ENCODE data around the gene ANKRD11.

ANKRD11 gene

GRCh38 chr16:89285381-89285780, 205.0 kb downstream of the ANKRD11 start:
- Histone ChIP-seq H3K27me3 (ENCODE audit: control insufficient read depth in 1 of 2, insufficient read depth in 2 of 2, low read length in 2 of 2) (no peaks in the 10 kb centered on the region), H3K4me3 (ENCODE audit: low read length in 2 of 2) (no peak overlapping the region), H3K9me3 (ENCODE audit: control insufficient read depth in 2 of 2, low read length in 2 of 2) (no peaks in the 10 kb centered on the region), H3K36me3 (ENCODE audit: control insufficient read depth in 2 of 2, insufficient read depth in 2 of 2, low read length in 2 of 2) (peaks cover 36 to 48% of the 10 kb centered on the region in 2 donors), H3K4me1 (ENCODE audit: control insufficient read depth, insufficient read depth, low read length) (no peaks in the 10 kb centered on the region), H3K27ac (ENCODE audit: low read length) (no peak overlapping the region), H3K9ac (ENCODE audit: low read length in 2 of 2) (no peak overlapping the region)

- H3K9me3 ChIP-seq (ENCODE audit: control insufficient read depth in 2 of 2, low read length in 2 of 2) = no peaks in the 10 kb centered on the region
- peaks cover 31 to 46% of the 10 kb centered on the region in 2 donors for H3K36me3 ChIP-seq (ENCODE audit: control insufficient read depth in 2 of 2, insufficient read depth in 2 of 2, low read length in 2 of 2)
- H3K27ac ChIP-seq (ENCODE audit: low read length) = no peak overlapping the region
- no peak overlapping the region for H3K9ac ChIP-seq (ENCODE audit: low read length in 2 of 2)
- no peak overlapping the region for H3K4me3 ChIP-seq (ENCODE audit: low read length in 2 of 2)
- H3K4me1 ChIP-seq (ENCODE audit: control insufficient read depth, insufficient read depth, low read length) = no peaks in the 10 kb centered on the region
- no peaks in the 10 kb centered on the region for H3K27me3 ChIP-seq (ENCODE audit: control insufficient read depth in 1 of 2, insufficient read depth in 2 of 2, low read length in 2 of 2)
These were observed 206.9 kb downstream of the ANKRD11 start for GRCh38 chr16:89283449-89283848.

GRCh38 chr16:89282523-89282922, 207.8 kb downstream of the ANKRD11 start:
- Histone ChIP-seq H3K27me3 (ENCODE audit: control insufficient read depth in 1 of 2, insufficient read depth in 2 of 2, low read length in 2 of 2) (no peaks in the 10 kb centered on the region), H3K4me1 (ENCODE audit: control insufficient read depth, insufficient read depth, low read length) (no peaks in the 10 kb centered on the region), H3K27ac (ENCODE audit: low read length) (no peak overlapping the region), H3K9me3 (ENCODE audit: control insufficient read depth in 2 of 2, low read length in 2 of 2) (no peaks in the 10 kb centered on the region), H3K9ac (ENCODE audit: low read length in 2 of 2) (no peak overlapping the region), H3K4me3 (ENCODE audit: low read length in 2 of 2) (no peak overlapping the region), H3K36me3 (ENCODE audit: control insufficient read depth in 2 of 2, insufficient read depth in 2 of 2, low read length in 2 of 2) (peaks cover 22 to 37% of the 10 kb centered on the region in 2 donors)

GRCh38 chr16:89281829-89282228, 208.5 kb downstream of the ANKRD11 start:
- Histone ChIP-seq H3K27me3 (ENCODE audit: control insufficient read depth in 1 of 2, insufficient read depth in 2 of 2, low read length in 2 of 2) (no peaks in the 10 kb centered on the region), H3K36me3 (ENCODE audit: control insufficient read depth in 2 of 2, insufficient read depth in 2 of 2, low read length in 2 of 2) (peaks cover 25 to 30% of the 10 kb centered on the region in 2 donors), H3K9me3 (ENCODE audit: control insufficient read depth in 2 of 2, low read length in 2 of 2) (no peaks in the 10 kb centered on the region), H3K27ac (ENCODE audit: low read length) (no peak overlapping the region), H3K4me1 (ENCODE audit: control insufficient read depth, insufficient read depth, low read length) (no peaks in the 10 kb centered on the region), H3K9ac (ENCODE audit: low read length in 2 of 2) (no peak overlapping the region), H3K4me3 (ENCODE audit: low read length in 2 of 2) (no peak overlapping the region)

- H3K9me3 ChIP-seq (ENCODE audit: control insufficient read depth in 2 of 2, low read length in 2 of 2) = no peaks in the 10 kb centered on the region
- H3K36me3 ChIP-seq (ENCODE audit: control insufficient read depth in 2 of 2, insufficient read depth in 2 of 2, low read length in 2 of 2) = peaks cover 23 to 29% of the 10 kb centered on the region in 2 donors
- H3K27me3 ChIP-seq (ENCODE audit: control insufficient read depth in 1 of 2, insufficient read depth in 2 of 2, low read length in 2 of 2) = no peaks in the 10 kb centered on the region
- no peaks in the 10 kb centered on the region for H3K4me1 ChIP-seq (ENCODE audit: control insufficient read depth, insufficient read depth, low read length)
- H3K9ac ChIP-seq (ENCODE audit: low read length in 2 of 2) = no peak overlapping the region
- H3K4me3 ChIP-seq (ENCODE audit: low read length in 2 of 2) = no peak overlapping the region
- no peak overlapping the region for H3K27ac ChIP-seq (ENCODE audit: low read length)
These were observed 209.2 kb downstream of the ANKRD11 start for GRCh38 chr16:89281189-89281577.

- peaks cover 19 to 29% of the 10 kb centered on the region in 2 donors for H3K36me3 ChIP-seq (ENCODE audit: control insufficient read depth in 2 of 2, insufficient read depth in 2 of 2, low read length in 2 of 2)
- H3K27ac ChIP-seq (ENCODE audit: low read length) = no peak overlapping the region
- no peak overlapping the region for H3K4me3 ChIP-seq (ENCODE audit: low read length in 2 of 2)
- no peak overlapping the region for H3K9ac ChIP-seq (ENCODE audit: low read length in 2 of 2)
- H3K4me1 ChIP-seq (ENCODE audit: control insufficient read depth, insufficient read depth, low read length) = no peaks in the 10 kb centered on the region
- no peaks in the 10 kb centered on the region for H3K9me3 ChIP-seq (ENCODE audit: control insufficient read depth in 2 of 2, low read length in 2 of 2)
- H3K27me3 ChIP-seq (ENCODE audit: control insufficient read depth in 1 of 2, insufficient read depth in 2 of 2, low read length in 2 of 2) = no peaks in the 10 kb centered on the region
These were observed 209.7 kb downstream of the ANKRD11 start for GRCh38 chr16:89280546-89281188.

- H3K9ac ChIP-seq (ENCODE audit: low read length in 2 of 2) = no peak overlapping the region
- no peaks in the 10 kb centered on the region for H3K9me3 ChIP-seq (ENCODE audit: control insufficient read depth in 2 of 2, low read length in 2 of 2)
- H3K27ac ChIP-seq (ENCODE audit: low read length) = no peak overlapping the region
- no peak overlapping the region for H3K4me3 ChIP-seq (ENCODE audit: low read length in 2 of 2)
- H3K36me3 ChIP-seq (ENCODE audit: control insufficient read depth in 2 of 2, insufficient read depth in 2 of 2, low read length in 2 of 2) = peaks cover 11 to 27% of the 10 kb centered on the region in 2 donors
- no peaks in the 10 kb centered on the region for H3K27me3 ChIP-seq (ENCODE audit: control insufficient read depth in 1 of 2, insufficient read depth in 2 of 2, low read length in 2 of 2)
- no peaks in the 10 kb centered on the region for H3K4me1 ChIP-seq (ENCODE audit: control insufficient read depth, insufficient read depth, low read length)
These were observed 210.5 kb downstream of the ANKRD11 start for GRCh38 chr16:89279666-89280481.

- Histone ChIP-seq H3K4me3 (ENCODE audit: low read length in 2 of 2) (no peak overlapping the region), H3K9ac (ENCODE audit: low read length in 2 of 2) (no peak overlapping the region), H3K4me1 (ENCODE audit: control insufficient read depth, insufficient read depth, low read length) (no peaks in the 10 kb centered on the region), H3K9me3 (ENCODE audit: control insufficient read depth in 2 of 2, low read length in 2 of 2) (no peaks in the 10 kb centered on the region), H3K27ac (ENCODE audit: low read length) (no peak overlapping the region), H3K27me3 (ENCODE audit: control insufficient read depth in 1 of 2, insufficient read depth in 2 of 2, low read length in 2 of 2) (no peaks in the 10 kb centered on the region), H3K36me3 (ENCODE audit: control insufficient read depth in 2 of 2, insufficient read depth in 2 of 2, low read length in 2 of 2) (peaks cover 12 to 32% of the 10 kb centered on the region in 2 donors)
These were observed 211.7 kb downstream of the ANKRD11 start for GRCh38 chr16:89278441-89279240.

GRCh38 chr16:89277641-89278341, 212.6 kb downstream of the ANKRD11 start:
- peaks cover 17 to 32% of the 10 kb centered on the region in 2 donors for H3K36me3 ChIP-seq (ENCODE audit: control insufficient read depth in 2 of 2, insufficient read depth in 2 of 2, low read length in 2 of 2)
- no peaks in the 10 kb centered on the region for H3K4me1 ChIP-seq (ENCODE audit: control insufficient read depth, insufficient read depth, low read length)
- no peak overlapping the region for H3K9ac ChIP-seq (ENCODE audit: low read length in 2 of 2)
- no peak overlapping the region for H3K27ac ChIP-seq (ENCODE audit: low read length)
- H3K27me3 ChIP-seq (ENCODE audit: control insufficient read depth in 1 of 2, insufficient read depth in 2 of 2, low read length in 2 of 2) = no peaks in the 10 kb centered on the region
- no peaks in the 10 kb centered on the region for H3K9me3 ChIP-seq (ENCODE audit: control insufficient read depth in 2 of 2, low read length in 2 of 2)
- no peak overlapping the region for H3K4me3 ChIP-seq (ENCODE audit: low read length in 2 of 2)

GRCh38 chr16:89277049-89277448, 213.3 kb downstream of the ANKRD11 start:
- Histone ChIP-seq H3K27me3 (ENCODE audit: control insufficient read depth in 1 of 2, insufficient read depth in 2 of 2, low read length in 2 of 2) (no peaks in the 10 kb centered on the region), H3K4me3 (ENCODE audit: low read length in 2 of 2) (no peak overlapping the region), H3K27ac (ENCODE audit: low read length) (no peak overlapping the region), H3K9ac (ENCODE audit: low read length in 2 of 2) (no peak overlapping the region), H3K36me3 (ENCODE audit: control insufficient read depth in 2 of 2, insufficient read depth in 2 of 2, low read length in 2 of 2) (peaks cover 17 to 35% of the 10 kb centered on the region in 2 donors), H3K9me3 (ENCODE audit: control insufficient read depth in 2 of 2, low read length in 2 of 2) (no peaks in the 10 kb centered on the region), H3K4me1 (ENCODE audit: control insufficient read depth, insufficient read depth, low read length) (no peaks in the 10 kb centered on the region)
